ENCODE data around the gene NUDT8.
A peak's percentile ranks its signal among the peaks of the same experiment; 100 is the strongest.

The NUDT8 gene

GRCh38 chr11:67611165-67611564 is 18.6 kb downstream of the NUDT8 start:
- H3K36me3 ChIP-seq (ENCODE audit: low read depth): peaks cover 30% of the 10 kb centered on the region
- ATAC-seq (ENCODE audit: low read depth) (no peak), DNase-seq (ENCODE audit: low spot score) (no peak)
- no peak overlapping the region for H3K27ac ChIP-seq (ENCODE audit: poor library complexity, severe bottlenecking)
- H3K4me1 ChIP-seq (ENCODE audit: insufficient read depth, poor library complexity, severe bottlenecking): peaks cover 4% of the 10 kb centered on the region
- no peaks in the 10 kb centered on the region for H3K27me3 ChIP-seq (ENCODE audit: insufficient read depth, poor library complexity, severe bottlenecking)
- H3K9me3 ChIP-seq (ENCODE audit: severe bottlenecking): no peaks in the 10 kb centered on the region
- no peak overlapping the region for H3K4me3 ChIP-seq (ENCODE audit: severe bottlenecking)
- TF ChIP-seq CTCF (IDR thresholded peaks at IDR 0.05; ENCODE audit: poor library complexity, severe bottlenecking): no peak

- H3K27ac ChIP-seq (ENCODE audit: poor library complexity, severe bottlenecking): no peak overlapping the region
- TF ChIP-seq CTCF (IDR thresholded peaks at IDR 0.05; ENCODE audit: poor library complexity, severe bottlenecking): no peak
- H3K27me3 ChIP-seq (ENCODE audit: insufficient read depth, poor library complexity, severe bottlenecking): no peaks in the 10 kb centered on the region
- H3K36me3 ChIP-seq (ENCODE audit: low read depth): peaks cover 30% of the 10 kb centered on the region
- H3K4me1 ChIP-seq (ENCODE audit: insufficient read depth, poor library complexity, severe bottlenecking): peaks cover 4% of the 10 kb centered on the region
- ATAC-seq (ENCODE audit: low read depth): no peak
- no peak for DNase-seq (ENCODE audit: low spot score)
- H3K4me3 ChIP-seq (ENCODE audit: severe bottlenecking): no peak overlapping the region
- no peaks in the 10 kb centered on the region for H3K9me3 ChIP-seq (ENCODE audit: severe bottlenecking)
These were observed 19.4 kb downstream of the NUDT8 start for GRCh38 chr11:67610302-67610868.

GRCh38 chr11:67609316-67609715 is 20.4 kb downstream of the NUDT8 start:
- Histone ChIP-seq H3K27ac (ENCODE audit: poor library complexity, severe bottlenecking) (no peak overlapping the region), H3K9me3 (ENCODE audit: severe bottlenecking) (no peaks in the 10 kb centered on the region), H3K4me3 (ENCODE audit: severe bottlenecking) (no peak overlapping the region), H3K4me1 (ENCODE audit: insufficient read depth, poor library complexity, severe bottlenecking) (peaks cover 4% of the 10 kb centered on the region), H3K27me3 (ENCODE audit: insufficient read depth, poor library complexity, severe bottlenecking) (no peaks in the 10 kb centered on the region), H3K36me3 (ENCODE audit: low read depth) (peaks cover 30% of the 10 kb centered on the region)
- DNase-seq (ENCODE audit: low spot score) (no peak), ATAC-seq (ENCODE audit: low read depth) (no peak)
- no peak for TF ChIP-seq CTCF (IDR thresholded peaks at IDR 0.05; ENCODE audit: poor library complexity, severe bottlenecking)

- TF ChIP-seq CTCF (IDR thresholded peaks at IDR 0.05; ENCODE audit: poor library complexity, severe bottlenecking): no peak
- Histone ChIP-seq H3K4me1 (ENCODE audit: insufficient read depth, poor library complexity, severe bottlenecking) (peaks cover 4% of the 10 kb centered on the region), H3K27me3 (ENCODE audit: insufficient read depth, poor library complexity, severe bottlenecking) (no peaks in the 10 kb centered on the region), H3K36me3 (ENCODE audit: low read depth) (peaks cover 30% of the 10 kb centered on the region), H3K4me3 (ENCODE audit: severe bottlenecking) (no peak overlapping the region), H3K27ac (ENCODE audit: poor library complexity, severe bottlenecking) (no peak overlapping the region), H3K9me3 (ENCODE audit: severe bottlenecking) (no peaks in the 10 kb centered on the region)
- DNase-seq (ENCODE audit: low spot score) (no peak), ATAC-seq (ENCODE audit: low read depth) (no peak)
These were observed 21.3 kb downstream of the NUDT8 start for GRCh38 chr11:67608486-67608885.

GRCh38 chr11:67607507-67607906 is 22.2 kb downstream of the NUDT8 start:
- H3K9me3 ChIP-seq (ENCODE audit: severe bottlenecking): no peaks in the 10 kb centered on the region
- no peak for ATAC-seq (ENCODE audit: low read depth)
- H3K36me3 ChIP-seq (ENCODE audit: low read depth): peaks cover 30% of the 10 kb centered on the region
- H3K4me3 ChIP-seq (ENCODE audit: severe bottlenecking): peak overlapping the region; percentile 80
- no peaks in the 10 kb centered on the region for H3K27me3 ChIP-seq (ENCODE audit: insufficient read depth, poor library complexity, severe bottlenecking)
- no peak overlapping the region for H3K27ac ChIP-seq (ENCODE audit: poor library complexity, severe bottlenecking)
- no peak for TF ChIP-seq CTCF (IDR thresholded peaks at IDR 0.05; ENCODE audit: poor library complexity, severe bottlenecking)
- DNase-seq (ENCODE audit: low spot score): no peak
- H3K4me1 ChIP-seq (ENCODE audit: insufficient read depth, poor library complexity, severe bottlenecking): peaks cover 4% of the 10 kb centered on the region
